NCI-H82 (cell line): ENCODE measurements around the gene FNIP2.
A peak's percentile ranks its signal among the peaks of the same experiment; 100 is the strongest.

Source experiments
- DNase-seq: peaks from one replicate; lab custom pipeline; 2025; lab: John Stamatoyannopoulos, UW

Gene FNIP2

DNA sequence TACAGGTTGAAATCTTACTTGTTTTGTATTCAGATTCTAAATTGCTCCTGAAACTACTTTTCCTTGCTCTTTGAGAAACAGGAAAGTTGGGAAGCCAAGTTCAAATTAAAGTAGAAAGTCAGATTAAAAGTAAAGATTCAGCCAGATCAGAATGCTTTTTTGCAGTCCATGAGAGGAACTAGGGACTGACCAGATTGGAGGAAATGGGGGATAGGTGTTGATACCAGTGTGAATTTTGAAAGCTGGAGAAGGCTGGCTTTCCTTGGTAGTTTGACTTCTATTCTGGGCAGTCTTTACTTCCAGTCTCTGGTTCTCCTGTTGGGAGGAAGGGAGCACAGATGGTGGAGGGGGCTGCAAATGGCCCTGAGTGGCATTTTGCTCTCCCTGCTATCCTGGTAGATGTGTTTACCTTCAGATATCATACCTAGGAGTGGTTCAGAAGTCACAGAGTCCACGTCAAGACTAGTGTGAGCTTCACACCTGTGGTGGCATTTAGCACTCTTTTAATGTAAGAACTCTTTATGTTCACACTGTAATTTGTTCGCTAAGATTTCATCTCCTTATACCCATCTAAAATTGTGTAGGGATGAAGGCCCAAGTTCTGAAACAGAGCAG lies 68.8 kb downstream of the FNIP2 start:
- DNase-seq = no peak

DNA sequence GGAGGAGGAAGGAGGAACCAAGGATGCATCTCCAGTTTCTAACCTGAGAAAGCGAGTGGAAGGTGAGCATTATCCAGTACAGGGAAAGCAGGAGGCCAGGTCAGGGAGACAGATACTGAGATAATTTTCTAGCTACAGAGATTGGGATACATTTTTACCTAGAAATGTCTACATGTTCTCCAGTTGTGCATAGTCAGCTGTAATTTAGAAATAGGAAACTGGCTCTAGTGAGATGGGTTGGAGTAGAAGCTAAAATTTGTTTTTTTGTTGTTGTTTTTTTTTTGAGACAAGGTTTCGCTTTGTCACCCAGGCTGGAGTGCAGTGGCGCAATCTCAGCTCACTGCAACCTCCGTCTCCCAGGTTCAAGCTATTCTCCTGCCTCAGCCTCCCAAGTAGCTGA lies 71.3 kb downstream of the FNIP2 start:
- no peak for DNase-seq

DNA sequence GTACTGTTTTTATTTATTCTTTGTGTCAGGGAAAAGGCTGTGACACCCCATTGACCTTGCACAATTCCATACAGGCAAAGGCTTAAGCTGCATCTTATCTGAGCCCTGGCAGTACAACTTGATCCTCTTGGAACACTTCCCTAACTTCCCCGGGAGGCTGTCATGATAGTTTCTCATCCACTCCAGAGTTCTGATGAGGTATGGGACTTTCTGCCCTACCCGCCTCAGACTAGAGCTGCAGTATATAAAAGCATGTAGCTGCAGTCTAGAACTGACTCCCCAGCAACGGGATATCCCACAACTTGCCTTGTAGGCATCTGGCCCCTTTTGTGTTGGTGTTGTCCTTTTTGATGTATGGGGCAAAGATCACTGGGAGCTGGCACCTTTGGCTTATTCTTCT lies 72.7 kb downstream of the FNIP2 start:
- DNase-seq = no peak

DNA sequence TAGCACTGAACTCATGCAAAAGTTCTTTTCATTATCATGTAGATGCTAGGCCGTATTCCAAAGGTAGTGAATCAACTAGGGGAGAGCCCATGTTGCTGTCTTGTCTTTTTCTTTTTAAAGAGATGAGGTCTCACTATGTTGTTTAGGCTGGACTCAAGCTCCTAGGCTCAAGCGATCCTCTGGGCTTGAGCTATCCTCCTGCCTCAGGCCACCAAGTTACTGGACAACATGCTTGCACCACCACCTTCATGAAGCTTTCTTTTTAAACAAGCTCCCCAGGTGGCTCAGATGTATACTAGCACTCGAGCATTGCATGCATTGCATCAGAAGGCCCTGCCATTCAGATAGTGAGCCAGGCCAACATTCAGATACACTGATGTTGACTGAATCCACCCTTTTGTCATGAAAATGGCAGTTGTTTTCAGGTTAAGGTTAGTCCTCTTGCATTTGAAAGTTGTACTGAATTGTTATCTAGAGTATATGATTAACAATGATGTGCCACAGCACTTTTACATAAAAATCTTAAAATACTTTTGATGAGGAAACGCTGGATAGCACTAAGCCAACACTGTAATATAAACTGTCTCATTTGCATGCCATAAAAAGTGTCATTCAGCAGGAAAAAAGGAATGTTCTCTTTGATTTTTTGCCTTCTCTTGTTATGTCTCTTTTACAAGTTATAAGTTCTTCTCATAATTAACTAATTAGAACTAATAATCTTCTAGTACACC lies 76.7 kb downstream of the FNIP2 start:
- no peak for DNase-seq

DNA sequence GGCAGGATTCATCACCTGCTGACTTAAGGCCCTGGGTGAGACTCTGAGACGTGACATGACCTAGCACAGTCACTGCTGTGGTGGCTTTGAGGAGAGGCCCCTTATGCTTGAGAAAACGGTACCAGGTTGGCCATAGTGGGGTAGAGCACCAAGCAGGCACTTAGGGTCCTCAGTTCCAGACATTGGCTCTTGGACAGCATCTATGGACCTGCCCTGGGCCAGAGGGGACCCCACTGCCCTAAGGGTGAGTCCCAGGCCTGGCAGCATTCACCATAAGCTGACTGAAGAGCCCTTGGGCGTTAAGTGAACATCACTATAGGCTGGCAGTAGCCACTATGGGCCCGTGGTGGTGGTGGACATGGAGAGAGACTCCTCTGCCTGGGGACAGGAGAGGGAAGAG lies 78.7 kb downstream of the FNIP2 start:
- DNase-seq = no peak

DNA sequence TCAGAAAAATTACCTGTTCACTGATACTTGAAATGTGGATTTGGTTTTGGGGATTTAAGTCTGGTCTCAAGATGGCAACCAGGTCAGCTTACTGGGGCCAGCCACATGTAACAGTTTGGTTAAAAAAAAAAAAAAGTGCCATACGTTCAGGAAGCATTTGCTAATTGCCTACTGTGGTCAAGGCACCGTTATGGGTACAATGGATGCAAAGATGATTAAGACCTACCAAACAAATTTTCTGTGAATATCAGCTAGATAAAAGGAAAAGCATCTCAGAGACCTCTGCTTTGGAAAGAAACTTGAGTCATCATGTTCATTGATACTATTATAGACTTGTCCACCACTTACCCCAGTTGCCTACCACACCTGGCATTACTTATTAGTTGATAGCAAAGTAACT lies 80.9 kb downstream of the FNIP2 start:
- DNase-seq = no peak

DNA sequence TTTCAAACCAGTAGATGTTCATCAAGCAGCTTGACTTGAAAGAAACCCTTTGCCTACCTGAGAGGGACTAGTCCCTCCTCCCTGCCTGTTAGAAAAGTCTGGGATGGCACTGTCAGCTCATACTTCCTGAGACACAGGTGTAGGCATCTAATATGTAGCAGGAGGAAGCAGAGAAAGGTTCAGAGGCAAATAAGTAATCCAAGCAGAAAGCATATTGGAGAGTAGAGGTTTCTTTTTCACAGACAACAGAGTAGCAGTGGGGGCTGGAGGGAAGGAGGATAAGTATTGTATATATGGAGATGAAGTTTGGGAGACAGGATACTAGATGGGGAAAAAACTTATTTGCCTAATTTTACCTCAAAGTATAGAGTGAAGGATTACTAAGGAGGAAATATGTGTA lies 81.5 kb downstream of the FNIP2 start:
- no peak for DNase-seq

DNA sequence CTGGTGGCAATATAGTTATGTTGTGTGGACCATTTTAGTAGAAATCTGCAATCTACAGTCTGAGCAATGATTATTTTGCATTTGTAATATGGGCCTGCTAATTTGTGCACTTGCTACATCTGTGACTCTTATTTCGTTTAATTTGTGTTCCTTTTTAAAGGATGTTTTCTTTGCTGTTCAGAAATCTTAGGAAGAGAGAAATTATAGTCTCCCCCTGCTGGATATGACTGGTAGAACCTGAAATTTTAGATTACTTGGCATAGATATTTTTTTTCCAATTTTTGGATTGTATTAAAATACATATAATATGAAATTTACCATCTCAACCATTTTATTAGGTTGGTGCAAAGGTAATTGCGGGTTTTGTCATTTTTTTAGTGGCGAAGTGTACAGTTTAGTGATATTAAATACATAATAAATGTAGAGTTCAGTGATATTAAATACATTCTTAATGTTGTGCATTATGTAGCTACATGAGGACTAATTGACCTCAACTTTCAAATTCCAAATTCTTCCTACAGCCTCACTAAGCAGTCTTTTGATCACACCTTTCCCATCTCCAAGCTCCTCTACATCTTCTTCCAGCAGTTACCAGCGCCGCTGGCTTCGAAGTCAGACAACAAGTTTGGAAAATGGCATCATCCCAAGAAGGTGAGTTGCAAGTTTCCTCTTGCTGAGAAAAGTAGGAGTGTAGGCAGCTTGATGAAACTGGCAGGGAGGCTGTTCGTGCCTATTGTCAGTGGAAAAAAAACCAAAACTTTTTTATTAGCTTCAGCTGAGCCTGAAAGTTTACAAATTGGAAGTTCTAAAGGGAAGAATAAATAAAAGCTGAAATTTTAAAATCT lies 82.2 kb downstream of the FNIP2 start:
- peak; percentile 21 for DNase-seq

DNA sequence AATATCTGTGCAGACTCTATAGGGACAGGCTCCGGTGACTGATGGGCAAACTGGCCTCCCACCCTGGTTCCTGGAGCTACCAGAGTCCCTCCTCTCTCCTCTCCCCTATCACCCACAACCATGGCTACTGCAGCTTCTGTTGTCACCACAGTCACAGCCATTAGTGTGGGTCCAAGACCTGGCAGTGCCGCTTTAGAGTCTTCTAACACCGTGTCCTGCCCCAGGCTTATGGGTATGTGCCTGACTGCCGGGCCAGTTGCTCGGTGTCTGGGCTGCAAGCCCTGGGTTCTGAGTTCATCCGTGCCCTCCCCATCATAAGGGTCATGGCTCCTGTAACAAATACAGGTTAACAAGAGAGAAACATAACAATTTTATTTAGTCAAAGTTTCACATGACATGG lies 85.4 kb downstream of the FNIP2 start:
- no peak for DNase-seq

DNA sequence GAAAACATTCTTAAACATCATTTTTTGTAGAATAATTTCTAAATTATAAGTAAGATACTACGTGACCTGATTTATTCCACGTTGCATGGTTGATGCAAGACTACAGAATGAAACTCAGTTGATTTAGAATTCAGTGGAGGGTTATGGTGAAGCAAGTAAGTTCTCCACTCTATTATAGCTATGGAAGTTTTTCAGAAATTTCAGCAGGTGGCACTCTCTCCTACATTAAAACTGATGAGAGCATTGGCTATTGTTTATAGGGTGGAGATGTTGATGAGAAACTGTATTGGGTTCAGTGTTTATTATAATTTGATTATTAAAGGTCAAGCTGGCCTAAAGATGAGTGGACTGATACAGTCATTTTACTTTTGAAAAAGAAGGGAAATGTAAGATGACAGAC lies 88.0 kb downstream of the FNIP2 start:
- peak; percentile 30 for DNase-seq

DNA sequence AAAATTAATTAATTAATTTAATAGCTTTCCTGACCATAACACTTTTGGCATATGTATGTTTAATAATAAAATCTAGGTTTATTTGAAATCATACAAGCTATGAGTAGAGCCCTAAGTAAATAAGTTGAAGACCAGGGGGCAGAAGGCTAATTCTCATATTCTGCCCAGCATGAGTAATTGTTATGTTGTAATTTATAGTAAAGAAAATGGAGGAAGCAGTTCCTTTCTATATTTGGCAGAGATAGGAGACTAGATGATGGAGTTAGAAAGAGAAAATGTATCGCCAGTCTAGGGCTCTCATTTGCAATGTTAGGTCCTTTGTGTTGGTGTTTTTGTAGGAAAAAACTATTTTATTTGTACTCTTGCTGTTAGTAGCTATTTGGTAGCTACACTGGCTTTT lies 89.1 kb downstream of the FNIP2 start:
- DNase-seq = no peak

DNA sequence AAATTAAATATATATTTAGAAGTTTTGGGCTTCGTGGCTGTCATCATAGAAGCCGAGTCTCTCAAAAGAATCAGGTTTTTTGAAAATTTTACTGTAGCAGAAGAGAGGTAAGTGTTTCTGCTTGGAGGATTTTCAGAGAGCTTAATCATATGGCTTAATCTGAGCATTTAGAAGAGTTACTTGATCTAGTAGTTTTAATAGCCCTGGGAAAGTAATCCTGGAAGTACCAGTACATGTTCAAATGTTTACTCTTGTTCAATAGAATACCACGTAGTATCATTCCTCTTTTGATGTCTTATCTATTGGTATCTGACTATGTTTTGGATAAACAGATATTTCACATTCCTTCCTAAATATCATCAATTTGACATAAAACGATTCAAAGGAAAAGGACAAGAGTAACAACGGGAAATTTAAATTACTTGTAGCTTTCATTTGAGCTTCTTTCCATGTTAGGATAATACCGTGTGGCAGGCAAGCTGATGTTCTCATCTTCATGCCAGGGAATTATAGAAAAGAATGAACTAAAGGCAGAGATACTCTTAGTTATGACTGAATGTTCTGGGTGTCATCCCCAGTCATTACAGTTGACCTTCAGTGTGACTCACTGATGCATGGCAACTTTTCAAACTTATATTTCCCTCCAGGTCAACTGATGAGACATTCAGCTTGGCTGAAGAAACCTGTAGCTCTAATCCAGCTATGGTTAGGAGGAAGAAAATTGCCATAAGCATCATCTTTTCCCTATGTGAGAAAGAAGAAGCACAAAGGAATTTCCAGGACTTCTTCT lies 89.8 kb downstream of the FNIP2 start:
- no peak for DNase-seq

DNA sequence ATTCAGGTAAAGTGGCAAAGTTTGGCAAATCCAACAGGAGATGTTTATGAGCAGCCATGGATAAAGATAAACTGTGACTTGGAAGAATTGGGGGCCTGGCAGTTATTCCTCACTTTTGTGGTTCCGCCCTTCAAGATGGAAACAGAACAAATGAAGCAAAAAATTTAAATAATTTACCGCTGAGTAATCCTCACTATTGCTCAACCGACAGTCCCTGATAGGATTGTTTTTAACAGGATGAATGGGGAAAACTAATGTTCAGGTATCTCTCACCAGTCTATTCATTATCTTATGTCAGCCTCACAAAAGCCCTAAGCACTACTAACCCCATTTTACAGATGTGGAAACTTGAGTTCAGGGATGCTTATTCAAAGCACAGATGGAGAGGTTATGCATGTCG lies 90.8 kb downstream of the FNIP2 start:
- no peak for DNase-seq

DNA sequence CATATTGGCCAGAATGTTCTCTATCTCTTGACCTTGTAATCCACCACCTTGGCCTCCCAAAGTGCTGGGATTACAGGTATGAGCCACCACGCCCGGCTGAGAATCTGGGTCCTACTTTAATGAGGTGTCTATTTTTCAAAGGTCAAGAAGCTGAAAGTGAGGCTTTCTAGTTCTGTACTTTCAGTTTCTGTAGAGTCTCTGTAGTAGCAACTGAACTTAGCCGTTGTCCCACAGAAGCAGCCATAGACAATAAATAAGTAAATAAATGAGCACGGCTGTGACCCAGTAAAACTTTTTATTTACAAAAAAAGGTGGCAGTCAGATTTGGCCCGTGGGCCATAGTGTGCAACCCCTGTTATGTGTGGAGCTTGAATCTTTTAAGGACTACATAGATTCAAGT lies 92.0 kb downstream of the FNIP2 start:
- no peak for DNase-seq

DNA sequence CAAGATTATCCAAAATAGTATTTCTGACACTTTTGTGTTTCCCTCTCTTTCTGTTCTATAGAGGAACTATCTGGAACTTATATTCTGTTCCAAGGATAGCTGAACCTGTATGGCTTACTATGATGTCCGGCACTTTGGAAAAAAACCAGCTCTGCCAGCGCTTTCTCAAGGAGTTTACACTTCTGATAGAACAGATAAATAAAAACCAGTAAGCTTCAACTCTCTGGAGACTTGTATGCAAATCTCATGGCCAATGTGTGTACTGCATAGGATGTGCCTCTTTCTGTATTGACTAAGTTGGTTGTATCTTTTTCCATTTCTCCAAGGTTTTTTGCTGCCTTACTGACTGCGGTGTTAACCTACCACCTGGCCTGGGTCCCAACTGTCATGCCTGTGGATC lies 92.5 kb downstream of the FNIP2 start:
- no peak for DNase-seq

DNA sequence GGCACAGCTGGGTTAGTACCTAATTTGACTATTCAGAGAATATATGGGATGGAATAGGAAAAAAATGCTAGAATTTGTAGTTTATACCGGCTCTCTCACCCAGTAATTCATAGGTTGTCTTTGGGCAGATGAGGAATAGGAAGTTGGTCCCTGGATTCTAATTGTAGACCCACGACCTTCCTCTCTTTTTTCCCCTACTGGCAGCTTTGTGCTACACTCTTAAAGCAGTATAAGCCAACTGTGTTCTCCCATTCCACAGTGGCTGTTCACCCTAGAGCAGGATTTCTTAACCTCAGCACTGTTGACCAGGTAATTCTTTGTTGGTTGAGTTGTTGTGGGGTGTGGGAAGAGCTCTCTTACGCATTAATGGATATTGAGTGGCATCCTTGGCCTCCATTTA lies 92.9 kb downstream of the FNIP2 start:
- no peak for DNase-seq

DNA sequence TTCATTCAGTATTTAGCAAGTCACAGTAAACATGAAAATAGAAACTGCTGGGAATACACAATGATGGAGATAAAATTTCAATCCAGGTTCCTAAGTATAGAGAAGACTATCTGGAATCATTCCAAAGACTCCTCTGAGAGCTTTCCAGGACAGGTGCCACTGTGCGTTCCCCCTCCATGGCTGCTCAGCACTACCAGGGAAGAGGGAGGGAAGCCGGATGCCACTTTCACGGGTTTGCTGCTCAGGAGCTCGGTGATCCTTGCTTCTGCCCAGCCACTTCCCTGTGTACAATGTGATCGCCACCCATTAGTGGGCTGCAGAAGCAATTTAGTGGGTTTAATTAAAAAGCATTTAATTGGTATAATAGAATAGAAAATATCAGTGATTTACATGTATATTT lies 94.5 kb downstream of the FNIP2 start:
- no peak for DNase-seq

DNA sequence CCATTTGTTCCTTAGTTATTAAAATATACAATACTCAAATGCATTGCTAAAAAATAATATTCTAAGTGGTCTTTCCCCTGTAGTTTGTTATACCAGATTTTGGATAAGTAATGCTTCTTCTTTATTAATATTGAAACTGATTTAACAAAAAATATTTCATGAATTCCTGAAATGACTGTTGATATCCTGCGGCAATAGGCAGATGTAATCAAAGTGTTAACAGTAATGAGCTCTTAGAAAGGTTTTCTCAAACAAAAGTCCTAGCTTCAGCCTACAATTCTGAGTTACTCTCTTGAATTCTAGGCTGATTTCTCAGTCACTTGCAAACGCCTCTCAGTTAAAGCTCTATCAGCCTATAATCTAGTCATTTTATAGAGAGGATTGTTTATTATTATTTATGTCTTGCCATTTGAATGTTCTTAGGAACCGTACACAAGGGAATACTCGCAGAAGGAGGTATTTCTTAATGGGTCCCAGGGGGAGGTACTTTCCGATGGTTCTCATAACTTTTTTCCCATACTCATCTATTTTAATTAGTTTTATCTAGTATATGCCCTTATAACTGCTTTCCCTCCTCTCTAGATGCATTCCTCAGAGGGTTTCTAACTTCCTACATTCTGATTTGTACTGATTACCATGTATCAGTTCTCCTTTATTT lies 96.8 kb downstream of the FNIP2 start:
- no peak for DNase-seq

DNA sequence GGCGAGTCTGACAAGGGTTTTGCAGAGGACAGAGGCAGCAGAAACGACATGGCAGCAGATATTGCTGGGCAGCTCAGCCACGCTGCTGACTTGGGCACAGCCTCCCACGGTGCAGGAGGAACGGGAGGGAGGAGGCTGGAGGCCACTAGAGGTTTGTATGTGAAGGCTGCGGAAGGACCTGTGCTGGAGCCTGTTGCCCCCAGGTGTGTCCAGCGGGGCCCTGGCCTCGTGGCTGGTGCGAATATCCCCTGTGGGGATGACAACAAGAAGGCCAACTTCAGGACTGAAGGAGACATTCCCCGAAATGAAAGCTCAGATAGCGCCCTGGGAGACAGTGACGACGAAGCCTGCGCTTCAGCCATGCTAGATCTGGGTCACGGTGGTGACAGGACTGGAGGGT lies 100.2 kb downstream of the FNIP2 start:
- no peak for DNase-seq

DNA sequence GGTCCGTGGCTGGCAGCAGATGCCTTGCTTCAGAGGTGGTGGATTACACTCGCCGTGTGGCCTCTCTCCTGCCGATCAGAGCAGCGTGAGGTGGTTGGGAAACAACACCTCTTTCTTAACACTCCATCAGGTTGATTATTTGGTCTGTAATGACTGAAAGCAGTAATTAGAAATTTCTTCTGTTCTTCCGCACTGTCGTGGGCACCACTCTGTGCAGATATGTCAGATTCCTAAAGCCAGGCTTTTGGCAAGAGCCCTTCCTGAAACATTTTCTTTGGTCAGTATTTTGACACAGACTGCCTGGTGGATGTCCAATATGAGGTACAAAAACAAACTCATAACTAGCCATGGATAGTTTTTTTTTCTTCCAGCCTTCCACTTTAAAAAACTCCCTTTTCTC lies 100.9 kb downstream of the FNIP2 start:
- no peak for DNase-seq

DNA sequence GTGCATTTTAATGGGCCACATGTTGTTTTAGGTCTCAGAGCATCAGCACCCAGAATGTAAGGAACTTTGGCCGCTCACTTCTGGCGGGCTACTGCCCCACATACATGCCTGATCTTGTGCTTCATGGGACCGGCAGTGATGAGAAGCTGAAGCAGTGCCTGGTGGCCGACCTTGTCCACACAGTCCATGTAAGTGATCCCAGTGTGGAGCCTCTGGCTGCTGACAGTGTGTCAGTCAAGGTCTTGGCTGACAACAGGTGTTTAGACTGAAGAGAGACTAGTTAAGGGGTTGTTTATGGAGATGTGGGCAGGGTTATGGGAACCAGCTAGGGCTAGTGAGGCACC lies 101.4 kb downstream of the FNIP2 start:
- DNase-seq = no peak
